KBM-7 (cell line): ENCODE results near the gene BATF.

Source experiments
- DNase-seq: peaks from one replicate; pipeline ENCODE4 v3.0.0-alpha.2; 2015
- in situ Hi-C: fragments of 300-500 bp; cut with MboI; formaldehyde crosslinking; loops from 2 replicates; pipeline ENCODE4 v1.14.3; 2020; ENCODE audit warnings: low sequenced_read_pairs, low pct_unique_long_range_greater_than_20kb, mixed read lengths

The BATF gene

GRCh38 chr14:75496755-75497154 lies 25.5 kb upstream of the BATF start:
- in situ Hi-C loops, result loop anchor here (25.0 kb wide), 1 partner anchor 359 kb away; the partner anchor contains the start of gene NEK9
- no peak for DNase-seq

DNA sequence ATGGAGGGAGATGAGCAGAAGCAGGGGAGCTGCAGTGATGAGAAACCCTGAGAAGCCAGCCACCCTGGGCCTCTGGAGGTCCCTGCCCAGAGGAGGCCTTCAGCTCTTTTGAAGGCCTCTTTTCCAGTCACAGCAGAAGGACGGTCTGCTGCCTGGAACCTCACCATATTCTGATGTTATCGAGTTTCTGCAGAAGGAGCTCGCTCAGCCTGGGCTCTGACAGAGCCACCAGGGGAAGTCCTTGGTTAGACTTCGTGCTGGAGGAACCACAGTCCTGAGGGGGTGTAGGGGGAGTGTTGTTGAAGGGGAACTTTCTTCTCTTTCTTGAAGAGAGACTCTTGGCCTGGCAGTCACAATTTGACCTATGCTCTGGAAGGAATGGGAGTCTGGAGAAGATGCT lies 25.1 kb upstream of the BATF start:
- in situ Hi-C loops, result loop anchor here (25.0 kb wide), 1 partner anchor 360 kb away; the partner anchor contains the start of gene NEK9
- DNase-seq, result peak; percentile 73

GRCh38 chr14:75497701-75498100 lies 24.6 kb upstream of the BATF start:
- in situ Hi-C loops, result loop anchor here (25.0 kb wide), 1 partner anchor 360 kb away; the partner anchor contains the start of gene NEK9
- no peak for DNase-seq

DNA sequence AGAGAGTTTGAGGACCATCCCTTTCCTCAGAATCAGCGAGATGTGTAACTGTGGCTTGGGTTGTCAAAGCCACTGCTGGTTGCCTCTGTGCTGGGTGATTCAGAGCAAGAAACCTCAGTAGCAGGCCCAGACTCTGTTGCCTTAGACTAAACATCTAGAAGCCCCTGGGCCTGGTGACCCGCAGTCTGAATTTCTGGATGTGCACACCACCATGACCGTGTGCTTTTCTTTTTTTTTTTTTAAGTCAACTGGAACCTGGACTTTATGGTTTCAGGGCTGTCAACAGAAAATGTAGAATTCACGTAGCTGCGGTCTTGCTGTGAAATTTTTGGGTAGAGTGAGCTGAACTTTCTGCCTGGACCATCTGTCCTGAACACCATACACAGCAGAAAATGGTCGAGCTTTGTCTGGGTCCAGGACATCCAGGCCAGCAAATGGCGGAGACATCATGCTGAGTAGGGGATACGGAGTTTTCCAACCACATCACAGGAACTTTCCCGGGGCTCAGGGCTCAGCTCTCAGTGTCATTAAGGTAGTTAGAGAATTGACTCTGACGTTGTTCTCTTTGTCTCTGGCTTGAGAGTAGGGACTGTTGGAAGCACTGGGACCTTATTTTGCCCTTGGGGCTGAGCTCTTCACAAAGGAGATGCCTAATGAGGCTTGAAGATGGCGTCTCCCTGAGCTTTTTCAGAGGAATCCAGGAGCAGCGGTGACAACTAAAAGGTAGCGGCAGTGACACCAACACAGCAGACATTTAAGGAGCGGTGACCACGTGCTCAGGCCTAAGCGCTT lies 23.0 kb upstream of the BATF start:
- DNase-seq, result no peak
- in situ Hi-C loops, result loop anchor here (25.0 kb wide), 1 partner anchor 362 kb away; the partner anchor contains the start of gene NEK9

- no peak for DNase-seq
- in situ Hi-C loops, result no loop called here
Measured at GRCh38 chr14:75501080-75501479, 21.2 kb upstream of the BATF start.

DNA sequence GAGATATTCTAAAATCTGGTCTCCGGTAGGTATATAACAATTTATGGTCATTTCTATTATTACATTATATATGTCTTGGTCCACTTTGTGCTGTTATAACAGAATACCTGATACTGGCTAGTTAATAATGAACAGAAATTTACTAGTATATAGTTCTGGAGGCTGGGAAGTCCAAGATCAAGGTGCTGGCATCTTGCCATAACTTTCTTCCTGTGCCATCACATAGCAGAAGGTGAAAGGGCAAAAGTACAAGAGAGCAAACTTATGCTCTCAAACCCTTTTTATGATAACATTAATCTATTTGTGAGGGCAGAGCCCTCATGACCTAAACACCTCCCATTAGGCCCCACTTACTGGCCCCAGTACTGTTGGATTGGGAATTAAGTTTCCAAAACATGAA lies 17.9 kb upstream of the BATF start:
- DNase-seq, result no peak
- in situ Hi-C loops, result no loop called here

GRCh38 chr14:75506930-75507329 lies 15.3 kb upstream of the BATF start:
- in situ Hi-C loops, result no loop called here
- no peak for DNase-seq

DNA sequence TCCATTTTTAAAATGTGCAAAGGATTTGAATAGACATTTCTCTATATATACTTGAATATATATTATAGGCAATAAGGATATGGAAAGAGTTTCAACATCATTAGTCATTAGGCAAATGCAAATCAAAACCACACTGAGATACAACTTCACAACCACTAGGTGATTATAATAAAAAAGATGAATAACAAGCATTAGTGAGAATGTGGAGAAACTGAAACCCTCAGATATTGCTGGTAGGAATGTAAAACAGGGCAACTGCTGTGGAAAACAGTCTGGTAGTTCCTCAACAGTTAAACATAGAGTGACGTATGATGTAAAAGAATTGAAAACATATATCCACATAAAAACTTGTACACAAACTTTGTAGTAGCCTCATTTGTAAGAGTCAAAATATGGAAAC lies 11.7 kb upstream of the BATF start:
- DNase-seq, result no peak
- in situ Hi-C loops, result no loop called here

DNA sequence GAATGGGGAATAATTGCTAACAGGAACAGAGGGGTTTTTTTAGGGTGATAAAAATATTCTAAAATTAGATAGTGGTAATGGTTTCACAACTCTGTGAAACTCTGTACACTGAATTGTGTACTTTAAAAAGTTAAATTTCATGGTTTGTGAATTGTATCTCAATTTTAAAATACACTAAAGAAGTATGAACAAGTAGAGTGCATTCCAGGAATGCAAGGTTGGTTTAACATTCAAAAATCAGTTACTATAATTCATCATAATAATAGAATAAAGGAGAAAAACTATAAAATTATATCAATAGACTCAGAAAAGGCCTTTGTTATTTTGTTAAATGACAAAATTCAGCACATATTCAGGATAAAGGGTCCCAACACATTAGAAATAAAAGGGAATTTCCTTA lies 11.1 kb upstream of the BATF start:
- in situ Hi-C loops, result no loop called here
- DNase-seq, result no peak

DNA sequence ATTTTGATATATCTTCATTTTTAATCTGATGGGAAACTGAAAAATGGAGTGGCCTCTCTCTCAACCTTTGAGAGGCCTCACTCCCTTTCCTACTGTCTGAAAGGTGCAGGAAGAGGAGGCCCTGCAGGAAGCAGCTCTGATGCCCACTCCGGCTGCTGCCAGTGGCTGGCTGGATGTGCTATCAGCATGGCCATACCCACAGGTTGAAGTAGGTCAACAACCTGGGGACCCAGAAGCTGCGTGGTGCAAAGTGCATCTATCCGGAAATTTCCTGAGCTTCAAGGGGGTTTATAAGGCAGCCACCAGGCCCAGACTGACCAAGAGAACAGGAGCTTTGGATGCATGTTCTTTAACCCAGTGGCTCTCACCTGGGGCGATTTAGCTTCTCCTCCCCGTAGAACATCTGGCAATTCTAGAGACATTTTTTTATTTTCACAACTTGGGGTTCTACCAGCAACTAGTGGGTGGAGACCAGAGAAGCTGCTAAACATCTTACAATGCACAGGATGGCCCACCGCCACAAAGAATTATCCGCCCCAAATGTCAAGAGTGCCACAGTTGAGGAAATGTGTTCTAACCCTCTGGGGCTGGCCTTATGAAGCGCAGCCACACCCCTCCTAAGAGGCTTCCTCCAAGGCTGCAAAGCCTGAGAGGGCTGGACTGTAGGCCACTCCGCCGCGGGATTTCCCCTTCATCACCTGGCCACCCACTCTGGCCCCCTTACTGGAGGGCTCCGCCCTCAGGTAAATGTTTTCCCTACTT lies 8.2 kb upstream of the BATF start:
- in situ Hi-C loops, result no loop called here
- no peak for DNase-seq

DNA sequence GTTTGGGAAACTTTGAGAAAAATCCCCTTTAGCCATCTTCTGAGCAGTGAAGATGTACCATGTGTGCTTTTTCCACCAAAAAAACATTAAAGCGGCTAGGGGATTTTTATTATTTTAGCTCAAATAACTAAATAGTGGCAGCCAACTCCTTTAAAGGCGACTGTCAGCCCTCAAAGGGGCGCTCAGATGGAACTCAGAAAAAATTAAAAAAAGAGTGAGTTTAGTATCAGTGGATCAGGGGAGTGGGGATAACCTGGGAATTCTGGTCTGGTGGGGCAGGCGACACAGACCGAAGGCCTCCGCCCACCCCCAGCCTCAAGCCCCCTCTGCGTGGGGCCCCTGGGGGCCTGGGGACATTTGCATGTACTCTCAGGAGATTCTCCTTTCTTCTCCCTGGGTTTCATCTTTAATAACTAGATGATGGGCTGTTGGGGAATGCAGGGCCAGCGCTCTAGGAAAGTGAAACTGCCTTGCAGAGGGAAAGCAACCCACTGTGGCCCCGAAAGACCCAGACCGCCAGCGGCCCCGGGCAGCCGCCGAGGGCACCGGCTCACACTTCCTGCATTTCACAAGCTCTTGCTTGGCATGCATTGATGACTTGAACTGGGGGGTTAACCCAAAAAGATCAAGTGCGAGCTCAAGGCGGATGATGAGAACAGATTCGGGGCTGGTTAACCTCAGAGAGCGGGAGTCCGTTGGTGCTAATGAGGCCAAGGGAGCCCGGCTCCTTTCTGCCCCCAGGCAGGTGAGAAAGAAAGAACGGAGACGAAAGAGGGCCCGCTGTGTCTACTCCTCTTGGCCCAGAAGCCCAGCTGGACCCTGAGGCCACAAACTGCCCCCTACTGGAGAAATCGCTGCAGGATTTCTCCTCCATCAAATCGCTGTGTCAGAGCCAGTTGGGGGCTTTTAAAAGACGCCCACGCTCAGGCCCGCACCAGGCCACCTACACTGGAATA lies 7.3 kb upstream of the BATF start:
- DNase-seq, result peak; percentile 45
- in situ Hi-C loops, result no loop called here

DNA sequence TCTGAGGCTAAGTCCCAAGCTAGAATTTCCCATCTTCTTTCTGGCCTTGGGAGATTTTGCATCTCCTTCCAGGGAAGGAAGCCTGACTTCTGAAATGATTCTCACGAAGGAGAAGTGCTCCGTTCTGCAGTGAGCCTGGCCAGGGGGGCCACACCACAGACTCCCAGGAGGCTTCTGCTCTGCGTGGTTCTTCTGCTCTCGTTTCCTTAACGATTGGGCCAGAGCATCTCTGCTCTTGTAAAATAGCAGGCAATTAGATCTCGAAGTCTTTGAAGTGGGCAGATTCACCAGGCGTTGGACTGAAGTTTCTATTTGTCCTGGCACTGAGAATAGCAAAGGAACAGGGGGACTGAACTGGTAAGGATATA lies 6.7 kb upstream of the BATF start:
- in situ Hi-C loops, result no loop called here
- peak; percentile 28 for DNase-seq

DNA sequence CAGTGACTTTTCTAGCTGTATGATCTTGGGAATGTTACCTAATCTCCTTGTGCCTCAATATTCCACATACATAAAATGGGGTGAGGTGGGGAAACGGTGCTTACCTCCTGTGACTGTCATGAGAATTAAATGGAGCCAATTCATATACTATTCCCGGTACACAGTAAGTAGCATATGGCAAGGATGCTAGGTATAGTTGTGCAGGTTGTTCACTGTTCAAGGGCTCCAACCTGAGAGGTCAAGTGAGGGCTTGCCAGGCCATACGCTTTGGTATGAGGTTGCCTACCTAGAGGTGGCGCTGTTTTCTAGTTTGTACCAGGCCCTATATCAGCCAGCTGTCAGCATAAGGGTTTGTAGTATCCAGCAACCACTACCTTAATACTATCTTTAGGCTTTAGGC lies 3.6 kb upstream of the BATF start:
- DNase-seq, result peak; percentile 58
- in situ Hi-C loops, result no loop called here

DNA sequence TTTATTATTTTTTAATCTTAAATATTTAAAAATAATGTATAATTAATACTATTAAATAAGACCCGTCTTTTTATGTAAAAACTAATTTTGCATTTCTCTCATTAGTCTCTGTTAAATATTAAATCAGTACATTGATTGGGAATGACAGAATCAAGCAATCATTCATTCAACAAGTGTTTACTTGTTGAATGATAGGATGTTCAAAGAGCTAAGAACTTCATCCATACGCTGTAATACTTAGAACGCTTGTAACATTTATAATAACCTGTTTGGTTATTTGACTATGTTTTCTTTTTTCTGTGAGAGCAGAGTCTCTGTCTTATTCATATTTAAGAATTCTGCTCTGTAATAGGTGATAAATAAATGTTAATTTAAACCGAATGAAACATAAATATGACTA lies 2.9 kb upstream of the BATF start:
- in situ Hi-C loops, result no loop called here
- DNase-seq, result no peak

GRCh38 chr14:75519826-75520728 lies 2.2 kb upstream of the BATF start:
- no peak for DNase-seq
- in situ Hi-C loops, result no loop called here

DNA sequence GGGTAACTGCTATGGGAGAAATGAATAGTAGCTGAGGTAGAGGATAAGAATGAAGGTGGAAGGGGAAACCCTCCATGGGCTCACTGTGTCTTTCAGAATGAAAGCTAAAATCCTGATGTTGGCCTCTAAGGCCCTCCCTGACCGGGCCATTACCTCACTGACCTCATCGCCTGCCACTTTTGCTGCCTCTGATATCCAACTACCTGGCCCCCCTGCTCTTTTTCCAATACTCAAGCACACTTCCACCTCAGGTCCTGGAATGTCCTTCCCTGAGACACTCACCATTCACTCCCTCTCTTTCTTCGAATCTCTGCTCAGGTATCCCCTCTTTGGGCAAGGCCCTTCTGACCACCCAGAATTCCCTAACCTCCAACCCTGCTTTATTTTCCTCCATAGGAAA lies 1.4 kb upstream of the BATF start:
- in situ Hi-C loops, result no loop called here
- no peak for DNase-seq

GRCh38 chr14:75521415-75522199 lies 662 bp upstream of the BATF start:
- in situ Hi-C loops, result no loop called here
- DNase-seq, result no peak

DNA sequence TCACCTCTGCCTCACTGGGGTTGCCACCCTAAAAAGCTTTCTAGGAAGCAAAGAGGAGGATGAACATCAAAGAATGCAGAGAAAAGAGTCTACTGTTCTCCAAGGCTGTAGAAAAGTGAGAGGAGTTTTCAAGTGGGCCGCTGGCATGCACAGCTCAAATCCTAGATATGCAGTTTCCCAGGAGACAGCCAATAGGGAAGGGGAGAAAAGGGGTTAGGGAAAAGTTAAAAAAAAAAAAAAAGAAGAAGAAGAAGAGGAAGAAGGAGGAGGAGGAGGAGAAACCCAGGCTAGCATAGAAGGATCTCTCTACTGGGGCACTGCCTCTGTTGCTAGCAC lies 682 bp downstream of the BATF start:
- in situ Hi-C loops, result no loop called here
- DNase-seq, result no peak
